ENCODE results near the gene BCO1. TPM values are rescaled to one million over a fixed set of nuclear protein-coding genes. Genes with fewer than 3 reads are reported as not detected.

The BCO1 gene
- total RNA-seq, 1 donor from 2014 or later, result 0.07 TPM

DNA sequence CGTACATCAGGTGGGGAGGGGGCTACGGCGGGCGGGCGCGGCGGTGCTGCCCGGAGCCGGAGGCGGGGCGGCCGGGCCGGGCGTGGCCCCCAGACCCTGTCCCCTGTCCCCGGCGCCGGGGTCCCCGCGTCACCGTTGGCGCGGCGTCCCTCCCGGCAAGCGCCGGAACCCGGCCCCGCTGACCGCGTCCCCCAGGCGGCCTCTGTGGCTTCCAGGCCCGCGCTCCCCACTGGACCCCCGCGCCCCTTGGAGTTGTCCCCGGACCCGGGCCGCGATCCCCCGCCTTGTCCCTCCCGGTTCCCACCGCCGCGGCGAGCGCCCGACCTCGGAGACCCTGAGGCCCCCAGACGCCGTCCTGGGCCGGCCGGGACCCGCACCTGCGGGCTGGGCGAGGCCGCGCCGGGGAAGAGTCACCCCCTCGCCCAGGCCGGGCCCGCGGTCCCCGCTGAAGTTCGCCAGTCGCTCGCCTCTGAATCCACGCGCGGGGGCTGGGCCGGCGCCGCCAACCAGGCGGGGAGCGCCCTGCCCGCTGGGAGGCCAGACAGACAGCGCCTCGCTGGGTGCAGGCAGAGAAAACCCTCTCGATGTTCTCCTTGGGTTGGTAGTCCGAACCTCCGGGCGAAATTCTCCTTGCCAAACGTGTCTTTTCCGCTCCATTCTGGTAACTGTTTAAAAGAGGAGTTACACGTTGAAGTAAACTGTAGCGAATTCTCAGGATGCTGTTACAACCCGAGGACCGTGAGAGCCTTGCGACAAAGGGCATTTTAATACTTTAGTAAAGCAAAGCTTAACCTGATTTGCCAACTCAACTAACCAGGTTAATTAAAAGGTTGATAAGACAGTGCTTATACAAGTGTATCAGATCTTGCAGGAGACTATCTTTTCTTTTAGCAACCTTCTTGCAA lies 77.0 kb downstream of the BCO1 start:
- no peak for DNase-seq (ENCODE audit: low read depth, low spot score)

DNA sequence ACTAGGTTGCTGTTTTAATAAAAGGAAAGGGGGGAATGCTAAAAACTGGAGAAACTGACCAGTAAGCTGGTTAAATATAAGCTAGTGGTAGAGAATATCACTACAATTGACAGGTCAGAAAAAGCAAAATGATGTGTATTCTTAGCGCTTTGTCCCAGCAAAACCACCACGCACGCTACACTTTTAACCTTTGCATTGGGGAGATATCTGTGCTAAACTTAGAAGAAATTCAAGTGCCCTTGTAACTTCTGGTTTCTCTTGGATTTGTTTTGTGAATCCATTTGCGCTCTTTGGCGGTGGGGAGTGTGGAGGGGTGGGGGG lies 77.6 kb downstream of the BCO1 start:
- DNase-seq (ENCODE audit: low read depth, low spot score), result no peak

GRCh38 chr16:81318711-81319110 lies 80.2 kb downstream of the BCO1 start:
- DNase-seq (ENCODE audit: low read depth, low spot score), result no peak

DNA sequence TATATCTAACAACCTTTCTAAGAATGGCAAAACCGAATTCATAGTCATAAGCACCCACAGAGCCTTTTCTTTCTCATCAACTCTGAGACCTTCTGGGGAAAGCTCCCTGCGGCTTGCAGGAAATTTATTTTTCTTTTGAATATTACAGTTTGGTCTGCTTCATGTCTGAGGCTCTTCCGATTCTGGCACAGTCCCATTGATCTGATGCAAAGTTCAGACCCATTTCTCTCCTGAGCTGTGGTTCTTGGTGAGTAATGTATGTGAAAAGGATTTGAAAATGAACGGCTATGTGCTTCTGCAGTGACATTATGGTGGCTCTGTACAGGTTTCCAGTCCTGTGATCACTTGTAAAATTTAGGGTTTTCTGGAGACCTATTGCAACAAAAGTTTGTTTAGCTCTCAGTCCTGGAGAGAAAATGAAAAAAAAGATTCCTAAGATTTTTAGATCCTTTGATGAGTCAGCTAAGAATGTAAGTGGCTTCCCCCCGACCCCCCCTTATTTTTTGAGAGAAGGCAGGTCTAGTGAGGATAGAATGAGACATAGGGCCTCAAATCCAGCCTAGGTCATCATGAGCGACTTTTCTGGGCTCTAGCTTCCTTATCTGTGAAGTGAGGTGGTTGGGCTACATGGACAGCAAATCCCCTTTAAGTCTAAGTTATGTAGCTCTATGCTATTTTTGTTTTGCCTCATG lies 80.9 kb downstream of the BCO1 start:
- DNase-seq (ENCODE audit: low read depth, low spot score), result no peak

- DNase-seq (ENCODE audit: low read depth, low spot score), result no peak
Observed at GRCh38 chr16:81321039-81321438, 82.5 kb downstream of the BCO1 start.

- no peak for DNase-seq (ENCODE audit: low read depth, low spot score)
Observed at GRCh38 chr16:81321536-81321935, 83.0 kb downstream of the BCO1 start.

DNA sequence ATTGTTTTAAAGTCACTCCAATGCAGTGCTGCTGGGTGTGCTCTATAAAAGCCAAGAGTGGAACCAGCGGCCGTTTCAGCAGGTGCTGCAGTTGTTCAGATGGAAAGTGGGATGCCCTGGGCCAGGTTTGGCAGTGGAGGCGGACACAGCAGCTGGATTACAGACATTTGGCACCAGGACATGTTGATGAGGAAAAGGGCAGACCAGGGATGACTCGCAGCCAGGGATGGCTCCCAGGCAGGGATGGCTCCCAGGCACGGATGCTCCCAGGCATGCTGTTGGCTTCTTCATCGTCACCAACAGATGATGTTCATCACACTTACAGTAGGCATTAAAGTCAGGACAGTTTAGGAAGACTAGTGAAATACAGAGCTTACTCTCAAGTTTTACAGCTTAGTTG lies 86.3 kb downstream of the BCO1 start:
- DNase-seq (ENCODE audit: low read depth, low spot score), result no peak

DNA sequence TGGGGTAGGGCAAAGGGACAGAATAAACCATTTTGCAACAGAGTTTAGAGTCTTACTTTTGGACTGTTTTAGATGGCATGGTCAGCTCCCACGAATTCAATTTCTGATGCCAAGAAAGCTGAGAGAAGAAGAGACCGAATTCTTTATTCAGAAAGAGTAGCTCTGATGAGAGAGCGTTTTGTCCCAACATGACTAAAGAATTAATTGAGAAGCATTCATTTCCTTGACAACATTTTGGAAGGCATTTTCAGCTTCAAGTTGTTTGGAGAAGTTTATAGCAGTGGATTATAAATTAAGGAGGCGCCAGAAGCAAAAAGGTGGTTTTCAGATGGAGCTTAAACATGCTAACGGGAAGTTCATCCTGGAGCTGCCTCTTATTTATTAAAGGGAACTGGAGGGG lies 88.5 kb downstream of the BCO1 start:
- DNase-seq (ENCODE audit: low read depth, low spot score), result no peak

DNA sequence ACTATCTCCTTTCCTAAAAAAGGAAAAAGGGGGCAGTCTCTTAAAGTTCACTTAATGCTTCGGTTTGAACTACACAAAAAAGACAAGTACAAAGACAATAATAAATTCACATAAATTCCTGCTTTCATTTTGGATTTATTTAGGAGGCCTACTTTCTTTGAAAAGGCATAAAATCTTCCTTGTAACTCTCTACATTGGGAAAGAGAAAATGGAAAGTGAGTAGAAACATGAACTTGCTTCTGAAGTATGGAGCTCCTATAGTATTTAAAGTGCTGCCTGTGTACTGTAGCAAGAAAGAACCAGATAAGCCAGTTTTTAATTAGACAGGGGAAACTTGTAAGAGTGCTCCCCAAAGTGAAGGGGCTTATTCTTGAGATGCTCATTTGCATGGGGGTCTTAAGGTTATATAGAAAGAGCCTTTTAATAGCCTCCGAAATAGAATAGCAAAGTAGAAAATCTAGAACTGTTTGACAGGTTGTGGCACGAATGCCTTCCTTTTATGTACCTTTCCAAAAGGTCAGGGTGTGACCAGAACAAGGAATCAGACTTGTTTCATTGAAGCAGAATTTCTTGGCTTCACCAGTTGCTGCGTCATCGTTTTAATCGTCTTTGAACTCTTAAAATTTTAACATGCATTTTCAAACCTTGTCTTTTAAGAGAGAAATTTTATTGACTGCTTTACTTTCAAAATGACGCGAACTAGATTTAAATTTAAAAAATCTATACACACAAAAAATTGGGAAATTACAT lies 89.1 kb downstream of the BCO1 start:
- no peak for DNase-seq (ENCODE audit: low read depth, low spot score)

DNA sequence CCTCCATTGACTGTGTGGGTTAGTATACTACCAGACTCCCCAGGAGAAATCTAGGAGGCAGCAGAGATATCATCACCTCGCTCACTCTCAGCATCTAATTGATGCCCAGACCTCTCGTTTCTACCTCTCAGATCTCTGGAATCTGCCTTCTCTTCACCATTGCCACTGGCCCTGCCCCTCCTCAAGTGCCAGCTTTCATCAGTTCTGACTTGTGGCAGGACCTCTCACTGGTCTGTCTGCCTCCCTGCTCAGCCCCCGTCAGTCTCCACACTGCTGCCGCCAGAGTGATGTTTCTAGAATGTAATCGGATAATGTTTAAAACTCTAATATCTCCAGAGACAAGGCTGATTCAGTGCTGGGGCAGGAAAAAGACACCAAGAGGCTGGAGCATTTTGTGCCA lies 91.5 kb downstream of the BCO1 start:
- DNase-seq (ENCODE audit: low read depth, low spot score), result no peak

- no peak for DNase-seq (ENCODE audit: low read depth, low spot score)
Observed at GRCh38 chr16:81333356-81333755, 94.9 kb downstream of the BCO1 start.

GRCh38 chr16:81335669-81336068 lies 97.2 kb downstream of the BCO1 start:
- no peak for DNase-seq (ENCODE audit: low read depth, low spot score)

DNA sequence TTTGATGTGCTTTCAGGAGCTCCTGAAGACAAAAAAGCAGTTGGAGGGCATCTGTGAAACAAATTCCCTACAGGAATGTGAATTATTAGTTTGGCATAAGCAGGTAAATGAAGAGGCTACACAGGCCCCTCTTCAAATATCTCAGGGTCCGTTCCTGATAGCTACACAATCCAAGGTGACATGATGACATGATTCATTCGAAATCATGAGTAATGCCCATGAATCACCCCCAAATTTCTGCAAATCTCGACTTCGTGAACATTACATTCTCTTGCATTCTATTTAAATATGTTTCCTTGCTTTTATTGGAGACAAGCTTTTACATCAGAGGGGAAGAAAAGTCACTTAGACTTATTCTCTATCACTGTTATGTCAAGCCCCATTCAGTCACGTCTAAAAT lies 98.6 kb downstream of the BCO1 start:
- no peak for DNase-seq (ENCODE audit: low read depth, low spot score)

Other genes with a start within 250 kb of the BCO1 start
- gene CMC2, start 231.8 kb upstream of the BCO1 start, total RNA-seq, result 50.1 and 67.4 TPM in 2 replicates
- 43.7 and 81.7 TPM in 2 replicates for gene CENPN, start 231.5 kb upstream of the BCO1 start, total RNA-seq
- gene ATMIN, start 202.8 kb upstream of the BCO1 start, total RNA-seq, result 29.9 and 36.6 TPM in 2 replicates
- gene C16orf46, start 161.5 kb upstream of the BCO1 start, total RNA-seq, result 0.13 and 0.35 TPM in 2 replicates
- gene GCSH, start 142.3 kb upstream of the BCO1 start, total RNA-seq, result 16.2 and 16.3 TPM in 2 replicates
- 11.6 and 15.9 TPM in 2 replicates for gene GAN, start 76.3 kb downstream of the BCO1 start, total RNA-seq
- 30.1 and 38.0 TPM in 2 replicates for gene CMIP, start 206.1 kb downstream of the BCO1 start, total RNA-seq

Data from pulmonary artery endothelial cell (primary cell).